BJ (cell line): Measurements from ENCODE around the gene MAPKAPK2. TPM values are rescaled to one million over a fixed set of nuclear protein-coding genes. Genes with fewer than 3 reads are reported as not detected.

Source experiments
- CTCF ChIA-PET: fragments of 350-600 bp; formaldehyde crosslinking; extraction: SDS; loops from one replicate; lab custom pipeline; 2021; ENCODE audit warnings: antibody characterized with exemption, inconsistent platforms; lab: Yijun Ruan, JAX
- POLR2A ChIA-PET: fragments of 300-600 bp; sonication (Branson Sonifier 250); formaldehyde crosslinking; extraction: SDS; loops from one replicate; lab custom pipeline; 2021; ENCODE audit warnings: antibody characterized with exemption; lab: Charles Lee
- DNase-seq: peaks from one replicate; pipeline ENCODE4 v3.0.0-alpha.2; 2011; ENCODE audit warnings: low read depth
- H3K27me3 ChIP-seq: 2 replicates; pipeline ENCODE4 v1.6.0; 2011; ENCODE audit warnings: low read length; ENCODE audit not compliant: control insufficient read depth, insufficient read depth
- H3K36me3 ChIP-seq: 2 replicates; pipeline ENCODE4 v1.5.1; 2011; ENCODE audit warnings: low read length; ENCODE audit not compliant: control insufficient read depth, insufficient read depth
- H3K4me3 ChIP-seq: 2 replicates; pipeline ENCODE4 v1.5.1; 2011; ENCODE audit warnings: low read depth, mild to moderate bottlenecking, control low read depth, low read length
- polyA plus RNA-seq: library from polyadenylated mRNA; depleted of rRNA; stranded (reverse); fragments of >200 nt; gene quantifications from 2 replicates; pipeline ENCODE4 v1.2.3, GENCODE V29; 2011
- TF ChIP-seq, protein P1 (sequence below): IDR thresholded peaks from 2 replicates; pipeline ENCODE4 v1.5.1; 2011; ENCODE audit warnings: low read depth, mild to moderate bottlenecking, control low read depth, inconsistent platforms, low read length, moderate library complexity; ENCODE audit not compliant: insufficient read depth

The MAPKAPK2 gene
- polyA plus RNA-seq, 1 experiment = 80.1 TPM

- POLR2A ChIA-PET = interaction anchor here (0.9 kb wide), 1 partner anchor 21 kb away, joined by 3 read pairs; the partner anchor contains the start of gene MAPKAPK2
Observed at GRCh38 chr1:206663832-206664652, 20.7 kb upstream of the MAPKAPK2 start.

GRCh38 chr1:206664740-206665139 lies 20.0 kb upstream of the MAPKAPK2 start:
- TF ChIP-seq, protein P1, sequence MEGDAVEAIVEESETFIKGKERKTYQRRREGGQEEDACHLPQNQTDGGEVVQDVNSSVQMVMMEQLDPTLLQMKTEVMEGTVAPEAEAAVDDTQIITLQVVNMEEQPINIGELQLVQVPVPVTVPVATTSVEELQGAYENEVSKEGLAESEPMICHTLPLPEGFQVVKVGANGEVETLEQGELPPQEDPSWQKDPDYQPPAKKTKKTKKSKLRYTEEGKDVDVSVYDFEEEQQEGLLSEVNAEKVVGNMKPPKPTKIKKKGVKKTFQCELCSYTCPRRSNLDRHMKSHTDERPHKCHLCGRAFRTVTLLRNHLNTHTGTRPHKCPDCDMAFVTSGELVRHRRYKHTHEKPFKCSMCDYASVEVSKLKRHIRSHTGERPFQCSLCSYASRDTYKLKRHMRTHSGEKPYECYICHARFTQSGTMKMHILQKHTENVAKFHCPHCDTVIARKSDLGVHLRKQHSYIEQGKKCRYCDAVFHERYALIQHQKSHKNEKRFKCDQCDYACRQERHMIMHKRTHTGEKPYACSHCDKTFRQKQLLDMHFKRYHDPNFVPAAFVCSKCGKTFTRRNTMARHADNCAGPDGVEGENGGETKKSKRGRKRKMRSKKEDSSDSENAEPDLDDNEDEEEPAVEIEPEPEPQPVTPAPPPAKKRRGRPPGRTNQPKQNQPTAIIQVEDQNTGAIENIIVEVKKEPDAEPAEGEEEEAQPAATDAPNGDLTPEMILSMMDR = no peak
- no peak for DNase-seq
- POLR2A ChIA-PET = no interaction called here
- Histone ChIP-seq H3K27me3 (peaks cover 15% of the 10 kb centered on the region), H3K4me3 (no peak overlapping the region), H3K36me3 (no peaks in the 10 kb centered on the region)
- CTCF ChIA-PET = interaction anchor here (0.7 to 6.3 kb wide), 44 partner anchors 10 to 316 kb away, joined by 3 to 130 read pairs (median 6); partner anchors contain the start of genes DYRK3, EIF2D and MAPKAPK2

More at GRCh38 chr1:206663832-206664652, 20.7 kb upstream of the MAPKAPK2 start:
- DNase-seq = no peak
- TF ChIP-seq, protein P1 = peak; percentile 73
- peaks cover 15% of the 10 kb centered on the region for H3K27me3 ChIP-seq
- CTCF ChIA-PET = interaction anchor here (0.6 to 6.3 kb wide), 59 partner anchors 10 to 370 kb away, joined by 3 to 130 read pairs (median 4); partner anchors contain the start of genes DYRK3, EIF2D, IKBKE and MAPKAPK2
- no peak overlapping the region for H3K4me3 ChIP-seq
- H3K36me3 ChIP-seq = no peaks in the 10 kb centered on the region

- POLR2A ChIA-PET = interaction anchor here (0.6 kb wide), 1 partner anchor 21 kb away, joined by 3 read pairs; no protein-coding TSS in a partner anchor
- no peak for DNase-seq
- peaks cover 15% of the 10 kb centered on the region for H3K27me3 ChIP-seq
- H3K4me3 ChIP-seq = no peak overlapping the region
- CTCF ChIA-PET = interaction anchor here (0.7 to 6.3 kb wide), 11 partner anchors 7 to 175 kb away, joined by 3 to 130 read pairs (median 43); partner anchors contain the start of genes DYRK3 and EIF2D
- TF ChIP-seq, protein P1 = no peak
- H3K36me3 ChIP-seq = no peaks in the 10 kb centered on the region
Observed at GRCh38 chr1:206666031-206666561, 18.6 kb upstream of the MAPKAPK2 start.

DNA sequence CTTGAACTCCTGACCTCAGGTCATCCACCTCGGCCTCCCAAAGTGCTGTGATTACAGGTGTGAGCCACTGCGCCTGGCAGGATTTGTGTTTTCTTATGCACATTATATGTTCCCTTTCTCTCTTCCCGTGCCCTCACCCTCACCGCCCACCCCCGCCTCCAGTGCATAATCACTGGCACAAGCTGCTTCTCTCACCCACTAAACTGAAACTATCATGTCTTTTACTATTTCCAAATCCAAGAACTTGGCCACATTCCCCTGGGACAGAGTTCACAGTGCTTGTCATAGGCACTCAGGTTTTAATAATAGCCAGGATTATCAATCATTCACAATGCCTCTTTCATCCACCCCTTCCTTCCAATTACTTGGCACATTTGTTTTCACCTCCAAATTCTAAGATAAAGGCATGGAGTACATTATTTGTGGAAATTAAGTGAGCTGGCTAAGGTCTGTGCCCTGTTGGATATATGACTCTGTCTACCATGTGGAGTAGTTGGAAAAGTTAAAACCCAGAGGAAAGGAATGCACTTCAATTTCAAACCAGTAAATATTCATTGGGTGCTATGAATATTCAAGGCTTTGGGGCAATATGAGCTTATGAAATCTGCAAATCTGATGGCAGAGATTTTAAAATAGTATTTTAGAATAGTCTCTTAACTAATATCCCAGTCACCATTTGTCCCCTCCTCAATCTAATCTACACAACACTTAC lies 17.6 kb upstream of the MAPKAPK2 start:
- H3K27me3 ChIP-seq = peaks cover 14% of the 10 kb centered on the region
- no peaks in the 10 kb centered on the region for H3K36me3 ChIP-seq
- DNase-seq = no peak
- TF ChIP-seq, protein P1 = no peak
- ChIA-PET POLR2A (no interaction called here), CTCF (interaction anchor here (1.1 to 6.3 kb wide), 8 partner anchors 8 to 177 kb away, joined by 3 to 130 read pairs (median 6); partner anchors contain the start of gene DYRK3)
- no peak overlapping the region for H3K4me3 ChIP-seq
